Lower lobe of right lung (tissue), 2 donors: Measurements from ENCODE around the gene FRMD4A. TPM values are rescaled to one million over a fixed set of nuclear protein-coding genes. Genes with fewer than 3 reads are reported as not detected.

Source experiments
- ATAC-seq, 2 donors: fragments of 200-7000 bp; cut with Tn5 transposase; one replicate each; pipeline ENCODE4 v1.9.1; 2020 to 2022; ENCODE audit warnings: mild to moderate bottlenecking in 2 of 2, moderate library complexity in 2 of 2
- DNase-seq: peaks from one replicate; pipeline ENCODE4 v3.0.0-alpha.2; 2020
- H3K27ac ChIP-seq: fragments of 200-600 bp; one replicate; pipeline ENCODE4 v1.8.0; 2022
- H3K27me3 ChIP-seq: fragments of 200-600 bp; one replicate; pipeline ENCODE4 v1.8.0; 2022; ENCODE audit warnings: low read depth
- H3K36me3 ChIP-seq: fragments of 200-600 bp; one replicate; pipeline ENCODE4 v1.8.0; 2022; ENCODE audit warnings: mild to moderate bottlenecking
- H3K4me1 ChIP-seq: fragments of 200-600 bp; one replicate; pipeline ENCODE4 v1.8.0; 2022
- H3K4me3 ChIP-seq: fragments of 200-600 bp; one replicate; pipeline ENCODE4 v1.8.0; 2022; ENCODE audit warnings: mild to moderate bottlenecking
- H3K9me3 ChIP-seq: fragments of 200-600 bp; one replicate; pipeline ENCODE4 v1.8.0; 2022
- CTCF ChIP-seq: fragments of 200-600 bp; IDR thresholded peaks from one replicate; pipeline ENCODE4 v1.8.0; 2022; ENCODE audit warnings: antibody characterized with exemption, mild to moderate bottlenecking
- intact Hi-C: fragments of 100-400 bp; cut with DNase I; formaldehyde crosslinking; loops from one replicate; pipeline ENCODE4 v1.11.0; 2022
- total RNA-seq: library from RNA; stranded (reverse); fragmentation: NEBNext Ultra II Directional; extraction: Animal tissue kit (Norgen Biotek cat#: 25700); gene quantifications from one replicate; pipeline ENCODE4 v1.2.1, GENCODE V29; 2021
- donor health status: DM: no; HTN: yes; CAD: no; lungs with severe emphysema.

FRMD4A gene
- total RNA-seq, 1 donor from 2014 or later = 64.8 TPM

- H3K27me3 ChIP-seq = peaks cover 34% of the 10 kb centered on the region
- intact Hi-C loops = no loop called here
- no peak for ATAC-seq
- no peak overlapping the region for H3K27ac ChIP-seq
- peak; percentile 28 for DNase-seq
- H3K4me3 ChIP-seq = no peak overlapping the region
- H3K36me3 ChIP-seq = no peaks in the 10 kb centered on the region
- TF ChIP-seq CTCF = no peak
- H3K9me3 ChIP-seq = no peaks in the 10 kb centered on the region
- H3K4me1 ChIP-seq = no peaks in the 10 kb centered on the region
Measured at GRCh38 chr10:14329746-14330173, 964 bp downstream of the FRMD4A start.

GRCh38 chr10:14328881-14329672 is 1.6 kb downstream of the FRMD4A start:
- ATAC-seq (no peak), DNase-seq (no peak)
- H3K27me3 ChIP-seq = peaks cover 34% of the 10 kb centered on the region
- no peak for TF ChIP-seq CTCF
- no peak overlapping the region for H3K27ac ChIP-seq
- no peaks in the 10 kb centered on the region for H3K4me1 ChIP-seq
- H3K36me3 ChIP-seq = no peaks in the 10 kb centered on the region
- no peaks in the 10 kb centered on the region for H3K9me3 ChIP-seq
- no peak overlapping the region for H3K4me3 ChIP-seq
- intact Hi-C loops = no loop called here

GRCh38 chr10:14327527-14327926 is 3.2 kb downstream of the FRMD4A start:
- TF ChIP-seq CTCF = no peak
- no peaks in the 10 kb centered on the region for H3K4me1 ChIP-seq
- H3K36me3 ChIP-seq = no peaks in the 10 kb centered on the region
- H3K27ac ChIP-seq = no peak overlapping the region
- H3K4me3 ChIP-seq = no peak overlapping the region
- ATAC-seq = no peak
- peaks cover 30% of the 10 kb centered on the region for H3K27me3 ChIP-seq
- H3K9me3 ChIP-seq = no peaks in the 10 kb centered on the region
- intact Hi-C loops = no loop called here
- no peak for DNase-seq

- Histone ChIP-seq H3K36me3 (no peaks in the 10 kb centered on the region), H3K4me3 (no peak overlapping the region), H3K4me1 (no peaks in the 10 kb centered on the region), H3K27me3 (peaks cover 25% of the 10 kb centered on the region), H3K9me3 (no peaks in the 10 kb centered on the region), H3K27ac (no peak overlapping the region)
- ATAC-seq = no peak
- DNase-seq = no peak
- TF ChIP-seq CTCF = no peak
- intact Hi-C loops = no loop called here
Measured at GRCh38 chr10:14326581-14326980, 4.1 kb downstream of the FRMD4A start.

GRCh38 chr10:14325325-14325955 is 5.3 kb downstream of the FRMD4A start:
- no peak overlapping the region for H3K27ac ChIP-seq
- no peaks in the 10 kb centered on the region for H3K9me3 ChIP-seq
- no peak overlapping the region for H3K4me3 ChIP-seq
- DNase-seq (peak; percentile 61), ATAC-seq (no peak)
- H3K27me3 ChIP-seq = peaks cover 24% of the 10 kb centered on the region
- H3K4me1 ChIP-seq = no peaks in the 10 kb centered on the region
- TF ChIP-seq CTCF = peak; percentile 53
- H3K36me3 ChIP-seq = no peaks in the 10 kb centered on the region
- intact Hi-C loops = no loop called here
